HepG2 (cell line): ENCODE measurements around the gene ENTPD7. TPM values are rescaled to one million over a fixed set of nuclear protein-coding genes. Genes with fewer than 3 reads are reported as not detected.

Experiments used
- AGO1 ChIP-seq: fragments of 200-400 bp; formaldehyde crosslinking; IDR thresholded peaks from 2 replicates; pipeline ENCODE4 v1.6.1; 2017; ENCODE audit warnings: mild to moderate bottlenecking, low read depth, low read length, moderate library complexity; ENCODE audit not compliant: poor library complexity, severe bottlenecking
- KLF16 ChIP-seq, 2 experiments: sonication (generic) in 1 of 2; formaldehyde crosslinking in 1 of 2; IDR thresholded peaks; 2 replicates each; pipeline versions ENCODE4 v1.6.1 to v1.8.0; 2016 to 2023; ENCODE audit warnings: missing genetic modification reagents in 2 of 2, missing compliant biosample characterization in 1 of 2
- RXRB ChIP-seq: IDR thresholded peaks from 2 replicates; pipeline ENCODE4 v1.6.1; 2016; ENCODE audit warnings: borderline replicate concordance, missing genetic modification reagents, missing compliant biosample characterization
- TBX2 ChIP-seq: sonication (generic); formaldehyde crosslinking; IDR thresholded peaks from 2 replicates; pipeline ENCODE4 v1.5.0; 2020; ENCODE audit warnings: missing genetic modification reagents, mild to moderate bottlenecking, borderline replicate concordance
- TRIM24 ChIP-seq: sonication (generic); formaldehyde crosslinking; IDR thresholded peaks from 2 replicates; pipeline ENCODE4 v1.8.0; 2022; ENCODE audit warnings: mild to moderate bottlenecking, missing genetic modification reagents
- XBP1 ChIP-seq: sonication (generic); formaldehyde crosslinking; IDR thresholded peaks from 2 replicates; pipeline ENCODE4 v1.5.0; 2020; ENCODE audit warnings: missing genetic modification reagents
- ZHX2 ChIP-seq, 2 experiments: sonication (generic) in 1 of 2; formaldehyde crosslinking in 1 of 2; IDR thresholded peaks; 2 replicates each; pipeline versions ENCODE4 v1.6.1 to v1.9.0; 2014 to 2022; ENCODE audit warnings: antibody characterized with exemption in 1 of 2, borderline replicate concordance in 1 of 2, inconsistent platforms in 1 of 2, low read depth in 1 of 2, missing genetic modification reagents in 1 of 2
- ZKSCAN8 ChIP-seq: IDR thresholded peaks from 2 replicates; pipeline ENCODE4 v1.6.1; 2016; ENCODE audit warnings: borderline replicate concordance, missing genetic modification reagents, missing compliant biosample characterization
- ZMAT3 ChIP-seq: sonication (generic); formaldehyde crosslinking; conservative IDR thresholded peaks from 2 replicates; pipeline ENCODE4 v1.7.0; 2021; ENCODE audit warnings: missing genetic modification reagents
- ZNF264 ChIP-seq: sonication (generic); formaldehyde crosslinking; IDR thresholded peaks from 2 replicates; pipeline ENCODE4 v1.4.0; 2020; ENCODE audit warnings: missing genetic modification reagents
- ZSCAN20 ChIP-seq: sonication (generic); formaldehyde crosslinking; IDR thresholded peaks from 2 replicates; pipeline ENCODE4 v1.4.0; 2020; ENCODE audit warnings: missing genetic modification reagents, mild to moderate bottlenecking, borderline replicate concordance
- polyA plus RNA-seq, 8 experiments: library from polyadenylated mRNA; depleted of rRNA in 3 of 8; stranded (reverse) in 7 of 8; unstranded in 1 of 8; fragments of >200 nt; fragmentation: Illumina TruSeq in 4 of 8; extraction: Trizol in 4 of 8; gene quantifications; 2 replicates each; pipeline versions ENCODE4 v1.2.1 to v1.2.3, GENCODE V29; 2011 to 2016; ENCODE audit warnings: low read depth in 4 of 8, missing spikeins in 1 of 8, mixed read lengths in 1 of 8; ENCODE audit not compliant: insufficient read depth in 1 of 8
- total RNA-seq, 5 experiments: library from RNA; depleted of rRNA; stranded (reverse); fragments of >200 nt; fragmentation: Illumina TruSeq; extraction: Trizol; gene quantifications; 2 replicates each; pipeline ENCODE4 v1.2.3, GENCODE V29; 2016; ENCODE audit warnings: low read depth in 1 of 5
- TF ChIP-seq, protein P1 (sequence below): sonication (generic); formaldehyde crosslinking; IDR thresholded peaks from 2 replicates; pipeline ENCODE4 v1.4.0; 2020; ENCODE audit warnings: mild to moderate bottlenecking, missing genetic modification reagents

The ENTPD7 gene
- total and polyA plus RNA-seq, 2 of the 13 experiments (the other 11 are each of a cell fraction or from before 2014, with no cell fraction given) = 7.6 to 36.5 TPM

GRCh38 chr10:99658622-99659030 lies 683 bp upstream of the ENTPD7 start (continued):
- TF ChIP-seq, protein P1, sequence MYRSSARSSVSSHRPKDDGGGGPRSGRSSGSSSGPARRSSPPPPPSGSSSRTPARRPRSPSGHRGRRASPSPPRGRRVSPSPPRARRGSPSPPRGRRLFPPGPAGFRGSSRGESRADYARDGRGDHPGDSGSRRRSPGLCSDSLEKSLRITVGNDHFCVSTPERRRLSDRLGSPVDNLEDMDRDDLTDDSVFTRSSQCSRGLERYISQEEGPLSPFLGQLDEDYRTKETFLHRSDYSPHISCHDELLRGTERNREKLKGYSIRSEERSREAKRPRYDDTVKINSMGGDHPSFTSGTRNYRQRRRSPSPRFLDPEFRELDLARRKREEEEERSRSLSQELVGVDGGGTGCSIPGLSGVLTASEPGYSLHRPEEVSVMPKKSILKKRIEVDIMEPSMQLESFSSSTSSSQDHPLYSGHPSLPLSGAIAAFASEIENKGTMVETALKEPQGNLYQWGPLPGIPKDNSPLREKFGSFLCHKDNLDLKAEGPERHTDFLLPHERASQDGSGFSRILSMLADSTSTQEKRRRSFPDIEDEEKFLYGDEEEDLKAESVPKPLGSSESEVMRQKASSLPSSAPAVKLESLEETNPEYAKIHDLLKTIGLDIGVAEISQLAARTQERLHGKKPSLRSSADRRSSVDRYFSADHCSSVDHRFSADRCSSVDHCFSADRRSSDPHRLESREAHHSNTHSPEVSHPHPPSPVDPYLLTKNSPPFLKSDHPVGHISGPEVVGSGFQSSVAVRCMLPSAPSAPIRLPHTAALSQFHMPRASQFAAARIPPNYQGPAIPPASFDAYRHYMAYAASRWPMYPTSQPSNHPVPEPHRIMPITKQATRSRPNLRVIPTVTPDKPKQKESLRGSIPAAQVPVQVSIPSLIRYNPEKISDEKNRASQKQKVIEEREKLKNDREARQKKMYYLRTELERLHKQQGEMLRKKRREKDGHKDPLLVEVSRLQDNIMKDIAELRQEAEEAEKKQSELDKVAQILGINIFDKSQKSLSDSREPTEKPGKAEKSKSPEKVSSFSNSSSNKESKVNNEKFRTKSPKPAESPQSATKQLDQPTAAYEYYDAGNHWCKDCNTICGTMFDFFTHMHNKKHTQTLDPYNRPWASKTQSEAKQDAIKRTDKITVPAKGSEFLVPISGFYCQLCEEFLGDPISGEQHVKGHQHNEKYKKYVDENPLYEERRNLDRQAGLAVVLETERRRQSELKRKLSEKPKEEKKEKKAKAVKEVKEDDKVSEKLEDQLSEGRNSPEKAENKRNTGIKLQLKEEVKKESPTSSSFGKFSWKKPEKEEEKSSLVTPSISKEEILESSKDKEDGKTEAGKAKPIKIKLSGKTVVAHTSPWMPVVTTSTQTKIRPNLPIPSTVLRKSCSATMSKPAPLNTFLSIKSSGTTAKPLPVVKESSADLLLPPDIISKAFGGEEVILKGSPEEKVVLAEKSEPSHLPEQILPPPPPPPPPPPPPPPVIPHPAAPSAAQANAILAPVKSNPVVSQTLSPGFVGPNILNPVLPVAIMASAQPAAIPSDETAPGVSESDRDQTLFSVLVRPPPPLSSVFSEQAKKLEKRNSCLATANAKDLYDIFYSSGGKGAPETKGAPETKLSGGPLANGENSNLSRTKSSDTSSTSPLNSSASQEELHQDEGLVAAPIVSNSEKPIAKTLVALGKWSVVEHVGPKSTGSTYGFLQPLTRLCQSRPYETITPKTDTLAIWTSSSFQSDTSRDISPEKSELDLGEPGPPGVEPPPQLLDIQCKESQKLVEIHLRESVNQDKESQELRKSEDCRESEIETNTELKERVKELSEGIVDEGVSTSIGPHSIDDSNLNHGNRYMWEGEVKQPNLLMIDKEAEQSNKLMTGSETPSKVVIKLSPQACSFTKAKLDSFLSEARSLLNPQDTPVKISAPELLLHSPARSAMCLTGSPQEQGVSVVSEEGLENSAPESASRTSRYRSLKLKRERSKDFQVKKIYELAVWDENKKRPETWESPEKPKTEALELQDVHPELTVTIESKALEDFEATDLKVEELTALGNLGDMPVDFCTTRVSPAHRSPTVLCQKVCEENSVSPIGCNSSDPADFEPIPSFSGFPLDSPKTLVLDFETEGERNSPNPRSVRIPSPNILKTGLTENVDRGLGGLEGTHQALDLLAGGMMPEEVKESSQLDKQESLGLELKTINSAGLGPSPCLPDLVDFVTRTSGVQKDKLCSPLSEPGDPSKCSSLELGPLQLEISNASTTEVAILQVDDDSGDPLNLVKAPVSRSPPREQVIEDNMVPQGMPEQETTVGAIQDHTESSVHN (CRISPR knock-in tag) = no peak
- TF ChIP-seq ZNF264 (CRISPR knock-in tag) = no peak
- no peak for TF ChIP-seq ZMAT3
- no peak for TF ChIP-seq ZSCAN20
- TF ChIP-seq KLF16 (CRISPR knock-in tag; IDR thresholded peaks at IDR 0.05) = no peak
- no peak for TF ChIP-seq AGO1
- TF ChIP-seq TRIM24 (CRISPR knock-in tag) = no peak
- TF ChIP-seq ZHX2 (IDR thresholded peaks at IDR 0.05; ENCODE audit: low read depth) = no peak
- TF ChIP-seq ZHX2 (CRISPR knock-in tag; IDR thresholded peaks at IDR 0.05; ENCODE audit: borderline replicate concordance) = no peak
- TF ChIP-seq ZKSCAN8 (CRISPR knock-in tag) = no peak
- no peak; the same call in 1 of the 2 replicates for TF ChIP-seq RXRB (CRISPR knock-in tag)
- TF ChIP-seq XBP1 = no peak
- TF ChIP-seq TBX2 (CRISPR knock-in tag) = no peak
